NCI-H82 treated with DMSO at 0.1 percent for 48 hours (cell line): ENCODE data around the gene CERK.

Source experiments
- DNase-seq: peaks from one replicate; lab custom pipeline; 2025; ENCODE audit not compliant: unreplicated experiment; lab: John Stamatoyannopoulos, UW

The CERK gene

DNA sequence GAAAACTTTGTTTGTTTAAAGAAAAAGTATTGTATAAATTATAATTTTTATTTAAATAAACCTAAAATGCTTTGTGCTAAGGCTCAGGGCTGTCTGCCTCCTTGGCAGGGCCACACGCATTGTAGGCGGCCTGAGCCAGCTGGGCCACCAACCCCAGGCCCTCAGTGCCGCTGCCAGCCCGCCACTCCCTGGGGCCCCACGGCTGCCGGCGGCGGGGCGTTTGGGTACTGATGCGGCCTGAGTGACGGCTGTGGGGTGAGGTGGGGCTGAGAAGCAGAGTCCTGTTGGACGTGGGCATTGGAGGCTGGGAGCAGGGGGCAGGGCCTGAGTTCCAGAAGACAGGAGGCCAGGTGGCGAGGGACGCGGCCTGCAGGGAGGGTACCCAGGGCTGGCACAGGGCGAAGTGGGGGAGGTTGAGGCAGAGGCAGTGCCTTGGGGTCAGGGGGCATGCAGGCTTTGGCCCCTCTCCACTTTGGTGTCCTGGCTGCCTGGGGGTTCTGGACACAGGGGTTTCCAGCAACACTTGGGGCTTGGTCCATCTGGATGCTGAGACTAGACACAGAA lies 58.3 kb downstream of the CERK start:
- no peak for DNase-seq

DNA sequence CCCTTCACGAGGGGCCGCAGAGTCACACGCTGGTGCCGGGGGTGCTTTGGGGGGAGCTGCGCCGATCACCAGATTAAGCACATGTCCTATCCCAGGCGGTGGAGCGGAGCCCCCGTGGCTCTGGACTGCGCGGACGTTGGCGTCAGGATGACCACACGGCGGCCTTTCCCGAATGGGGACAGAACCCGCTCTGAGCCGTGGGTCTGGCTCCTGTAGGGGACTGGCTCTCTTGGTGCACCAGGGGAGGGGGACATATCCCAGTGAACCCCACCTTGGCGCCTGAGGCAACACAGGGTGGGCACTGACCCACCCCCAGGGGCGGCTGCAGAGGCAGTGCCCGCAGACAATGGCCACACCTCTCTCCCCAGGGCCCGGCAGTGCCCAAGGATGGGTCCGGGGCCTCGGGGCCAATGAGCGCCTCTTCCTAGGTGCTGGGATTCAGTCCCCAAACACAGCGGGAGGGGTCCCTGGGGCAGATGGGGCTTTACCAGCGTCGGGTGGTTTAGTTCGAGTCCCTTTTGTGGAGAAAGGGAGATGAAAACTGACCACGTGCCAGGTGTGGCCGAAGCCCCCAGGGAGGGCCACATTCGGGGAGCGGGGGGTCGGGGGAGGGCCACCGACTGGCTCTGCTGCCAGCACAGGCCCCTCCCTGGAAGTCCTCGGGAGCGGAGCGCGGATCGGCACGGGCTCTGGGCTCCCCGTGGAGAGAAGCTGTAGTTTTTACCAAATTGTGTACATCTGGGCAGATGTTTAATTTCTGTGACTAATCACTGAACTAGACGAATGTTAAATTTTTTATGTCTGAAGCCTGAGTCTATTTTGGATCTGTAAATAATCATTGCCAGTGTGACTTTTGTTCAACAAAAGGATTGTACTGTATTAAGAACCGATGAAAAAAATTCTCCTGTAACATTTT lies 59.0 kb downstream of the CERK start:
- no peak for DNase-seq

GRCh38 chr22:46678003-46678657 lies 59.9 kb downstream of the CERK start:
- no peak for DNase-seq

- no peak for DNase-seq
These were observed 60.6 kb downstream of the CERK start for GRCh38 chr22:46677323-46678002.

DNA sequence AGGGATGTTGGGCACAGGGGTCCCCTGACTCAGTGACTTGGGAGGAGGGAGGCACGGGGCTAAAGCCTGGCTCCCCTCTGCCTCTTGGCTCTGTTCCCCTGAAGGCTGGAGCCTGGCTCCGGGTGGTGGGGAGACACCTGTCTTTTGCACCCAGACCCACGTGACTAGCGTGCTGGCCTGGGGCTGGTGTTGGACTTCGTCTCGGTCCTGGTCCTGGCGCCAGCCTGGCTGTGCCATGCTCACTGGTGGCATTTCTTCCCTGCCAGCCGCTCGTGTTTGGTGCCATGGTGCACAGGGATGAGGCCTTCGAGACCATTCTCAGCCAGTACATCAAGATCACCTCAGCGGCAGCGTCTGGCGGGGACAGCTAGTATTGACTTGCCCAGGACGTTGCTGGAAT lies 61.2 kb downstream of the CERK start:
- DNase-seq, result no peak

GRCh38 chr22:46676479-46676878 lies 61.6 kb downstream of the CERK start:
- no peak for DNase-seq

- no peak for DNase-seq
These were observed 62.1 kb downstream of the CERK start for GRCh38 chr22:46675938-46676337.

DNA sequence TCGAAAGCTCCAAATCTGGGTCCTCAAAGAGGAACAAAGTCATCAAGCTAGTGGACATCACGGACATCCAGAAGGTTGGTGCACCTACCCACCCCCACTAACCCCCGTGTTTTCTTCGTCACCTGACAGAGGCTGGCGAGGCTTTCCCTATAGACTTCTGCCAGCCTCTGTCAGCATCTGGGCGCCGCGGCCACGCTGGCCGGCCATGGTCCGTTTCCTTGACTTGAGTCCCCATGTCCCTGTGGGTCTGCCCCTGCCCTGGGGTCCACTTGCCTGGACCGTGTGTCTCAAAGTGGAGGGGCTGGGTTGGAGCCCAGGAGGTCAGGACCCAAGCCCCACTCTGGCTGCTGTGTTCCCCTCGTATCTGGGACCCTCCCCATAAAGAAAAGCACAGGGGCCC lies 62.6 kb downstream of the CERK start:
- DNase-seq, result no peak

GRCh38 chr22:46674906-46675305 lies 63.1 kb downstream of the CERK start:
- DNase-seq, result no peak

DNA sequence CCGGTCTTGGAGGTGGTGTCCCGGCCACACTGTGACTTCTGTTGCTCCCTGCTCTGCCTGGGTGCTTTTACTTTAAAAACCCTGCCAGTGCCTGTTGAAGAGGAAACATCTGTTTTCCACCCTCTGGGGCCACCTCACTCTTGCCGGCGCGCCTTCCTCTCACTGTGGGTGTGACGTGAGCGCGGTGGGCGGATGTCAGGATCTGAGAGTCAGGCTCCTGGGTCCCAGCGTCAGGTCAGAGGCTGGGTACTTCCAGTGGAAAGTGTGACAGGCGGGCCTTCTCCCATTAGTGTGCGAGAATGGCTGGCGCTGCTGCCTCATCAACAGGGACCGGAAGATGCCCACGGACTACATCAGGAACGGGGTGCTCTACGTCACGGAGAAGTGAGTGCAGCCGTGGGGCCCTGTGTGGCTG lies 63.7 kb downstream of the CERK start:
- no peak for DNase-seq

GRCh38 chr22:46673662-46674236 lies 64.3 kb downstream of the CERK start:
- DNase-seq, result no peak

GRCh38 chr22:46673205-46673604 lies 64.8 kb downstream of the CERK start:
- no peak for DNase-seq

DNA sequence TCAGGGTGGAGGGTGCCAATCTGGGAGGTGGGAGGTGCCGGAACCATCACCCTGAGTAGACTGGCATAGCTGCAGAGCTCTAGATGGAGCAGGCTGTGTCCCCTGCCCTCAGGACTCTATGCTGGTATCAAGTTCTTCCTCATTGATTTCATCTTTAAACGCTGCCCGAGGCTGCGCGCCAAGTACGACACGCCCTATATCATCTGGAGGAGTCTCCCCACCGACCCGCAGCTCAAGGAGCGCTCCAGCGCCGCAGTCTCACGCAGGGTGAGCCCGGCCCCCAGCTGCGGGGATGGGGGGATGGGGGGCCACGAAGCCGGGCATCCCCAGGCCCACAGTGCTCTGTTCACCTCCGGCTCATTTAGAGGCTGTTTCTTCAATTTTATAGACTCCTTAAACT lies 65.3 kb downstream of the CERK start:
- DNase-seq, result no peak

- DNase-seq, result no peak
These were observed 66.1 kb downstream of the CERK start for GRCh38 chr22:46671824-46672432.

DNA sequence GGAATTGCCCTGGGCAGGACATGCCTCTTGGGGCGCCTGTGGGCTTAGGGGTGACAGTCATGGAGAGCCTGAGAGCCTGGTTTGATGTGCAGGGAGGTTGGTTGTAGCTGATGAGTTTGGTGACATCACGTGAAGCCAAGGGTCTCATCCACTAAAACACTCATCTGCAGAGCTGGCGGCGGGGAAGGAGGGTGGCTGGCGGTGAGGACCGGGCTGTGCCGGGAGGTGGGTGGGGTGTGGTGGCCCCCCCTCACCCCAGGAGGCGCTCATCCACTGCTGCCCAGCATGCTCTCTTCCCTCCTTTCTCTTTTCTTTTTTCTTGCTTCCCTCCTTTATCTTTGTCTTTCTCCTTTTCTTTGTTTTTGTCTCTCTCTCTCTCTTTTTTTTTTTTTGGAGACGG lies 68.9 kb downstream of the CERK start:
- DNase-seq, result no peak

GRCh38 chr22:46668116-46668515 lies 69.9 kb downstream of the CERK start:
- no peak for DNase-seq

DNA sequence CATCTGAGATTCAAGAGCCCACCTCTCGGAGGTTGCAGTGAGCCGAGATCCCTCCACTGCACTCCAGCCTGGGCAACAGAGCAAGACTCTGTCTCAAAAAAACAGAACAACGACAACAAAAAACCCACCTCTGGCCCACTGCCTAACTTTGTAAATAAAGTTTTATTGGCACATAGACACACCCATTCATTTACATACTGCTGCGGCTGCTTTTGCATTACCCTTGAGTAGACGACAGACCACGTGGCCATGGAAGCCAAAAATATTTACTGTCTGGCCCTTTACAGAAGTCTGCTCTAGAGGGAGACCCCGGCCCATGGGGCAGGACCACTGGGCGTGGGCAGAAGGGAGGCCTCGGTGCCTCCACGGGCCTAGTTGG lies 70.8 kb downstream of the CERK start:
- no peak for DNase-seq

- no peak for DNase-seq
These were observed 71.3 kb downstream of the CERK start for GRCh38 chr22:46666577-46667244.

GRCh38 chr22:46665751-46666280 lies 72.2 kb downstream of the CERK start:
- DNase-seq, result no peak

- DNase-seq, result no peak
These were observed 72.8 kb downstream of the CERK start for GRCh38 chr22:46665151-46665695.
